Measurements from ENCODE around the gene ASB8. TPM values are rescaled to one million over a fixed set of nuclear protein-coding genes. Genes with fewer than 3 reads are reported as not detected.

ASB8 gene
- total and polyA plus RNA-seq, 9 of the 15 experiments (the other 6 are each of a cell fraction or from before 2014, with no cell fraction given) = 13.3 to 29.0 (median 19.6) TPM

DNA sequence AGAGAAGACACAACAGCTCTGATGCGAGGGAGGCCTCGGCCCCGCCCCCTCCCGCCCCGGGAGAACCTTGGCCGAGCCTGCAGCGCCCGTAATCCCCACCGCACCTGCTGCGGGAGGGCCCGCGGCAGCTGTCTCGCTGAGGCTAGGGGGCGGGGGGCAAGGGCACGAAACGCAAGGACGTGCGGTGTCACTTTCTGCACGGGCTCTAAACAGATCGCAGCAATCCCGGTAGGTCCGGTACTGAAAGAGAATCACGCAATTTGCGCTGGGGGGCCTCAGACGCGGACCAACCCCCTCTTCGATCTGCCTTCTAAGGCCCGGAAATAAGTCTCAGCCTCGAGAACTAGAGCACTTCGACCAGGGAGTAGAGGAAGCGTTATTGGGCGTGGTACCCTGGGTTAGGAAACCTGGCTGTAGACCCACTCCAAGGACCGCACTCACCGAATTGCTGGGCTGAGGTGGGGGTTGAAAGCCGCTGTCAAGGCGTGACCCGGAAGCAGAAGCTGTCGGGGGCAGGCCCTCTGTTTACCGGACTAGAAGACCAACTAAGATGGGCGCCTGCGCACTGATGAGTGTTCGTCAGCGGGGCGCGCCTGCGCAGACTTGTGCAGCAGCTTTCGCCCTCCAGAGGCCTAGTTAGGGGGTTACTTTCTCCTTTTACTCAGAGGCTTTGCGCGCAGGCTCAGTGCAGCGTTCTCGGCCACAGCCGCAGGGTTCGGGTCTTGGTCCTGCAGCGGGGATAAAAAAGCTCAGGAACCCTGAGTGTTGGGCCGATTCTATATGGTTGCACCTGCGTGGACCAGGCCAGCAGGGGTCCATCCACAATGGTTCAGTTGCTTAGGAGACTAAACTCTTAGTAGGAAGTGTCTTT is at the start of gene ASB8 (continued):
- TF ChIP-seq, protein P1, sequence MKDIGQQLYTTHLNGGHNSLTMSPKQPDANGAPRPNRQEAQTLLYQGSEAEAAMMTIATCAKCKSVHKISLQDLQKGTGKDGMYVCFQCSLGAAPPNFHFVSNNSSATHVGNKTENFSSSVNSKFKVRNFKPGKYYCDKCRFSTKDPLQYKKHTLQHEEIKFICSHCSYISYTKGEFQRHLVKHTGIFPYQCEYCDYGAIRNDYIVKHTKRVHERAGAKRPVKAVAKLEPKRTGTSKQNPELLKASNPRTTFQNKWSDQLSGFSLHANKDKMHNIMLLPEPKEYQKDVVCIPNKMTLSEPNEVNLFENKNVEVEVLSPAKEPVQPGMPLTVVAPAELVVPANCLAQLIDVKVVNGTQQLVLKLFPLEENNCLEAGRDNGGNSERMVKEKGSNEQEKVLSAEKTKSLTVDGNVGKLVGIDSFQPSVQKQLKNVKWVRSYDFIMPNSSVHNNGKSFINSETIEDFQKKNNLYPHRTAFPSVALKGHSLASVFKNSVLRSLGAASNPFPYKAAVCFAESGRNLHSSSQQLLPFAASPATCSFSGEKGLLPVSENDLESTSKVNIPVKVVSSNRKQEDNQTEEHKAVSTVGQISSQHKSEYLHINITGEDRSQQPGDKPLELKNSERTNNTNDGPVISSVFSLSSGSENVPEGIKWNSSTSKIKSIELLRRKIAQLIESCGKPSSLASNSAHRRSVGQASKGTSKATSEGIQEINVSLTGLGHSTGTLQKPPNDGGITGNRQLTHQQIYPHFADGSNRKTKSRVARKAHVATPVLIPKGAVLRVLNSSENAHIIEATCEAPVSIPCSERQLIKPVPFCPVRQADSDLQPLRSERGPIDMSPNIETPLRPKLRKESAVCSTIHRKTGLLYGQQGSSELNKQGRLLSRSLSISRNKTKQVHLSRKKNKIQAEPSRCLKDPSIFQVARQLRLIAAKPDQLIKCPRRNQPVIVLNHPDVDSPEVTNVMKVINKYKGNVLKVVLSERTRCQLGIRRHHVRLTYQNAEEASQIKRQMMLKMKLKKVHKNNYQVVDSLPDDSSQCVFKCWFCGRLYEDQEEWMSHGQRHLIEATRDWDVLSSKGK (CRISPR knock-in tag; IDR thresholded peaks at IDR 0.05) = no peak
- peak; percentile 73 for TF ChIP-seq MTA2 (IDR thresholded peaks at IDR 0.05; ENCODE audit: low read depth)
- TF ChIP-seq, protein P2, sequence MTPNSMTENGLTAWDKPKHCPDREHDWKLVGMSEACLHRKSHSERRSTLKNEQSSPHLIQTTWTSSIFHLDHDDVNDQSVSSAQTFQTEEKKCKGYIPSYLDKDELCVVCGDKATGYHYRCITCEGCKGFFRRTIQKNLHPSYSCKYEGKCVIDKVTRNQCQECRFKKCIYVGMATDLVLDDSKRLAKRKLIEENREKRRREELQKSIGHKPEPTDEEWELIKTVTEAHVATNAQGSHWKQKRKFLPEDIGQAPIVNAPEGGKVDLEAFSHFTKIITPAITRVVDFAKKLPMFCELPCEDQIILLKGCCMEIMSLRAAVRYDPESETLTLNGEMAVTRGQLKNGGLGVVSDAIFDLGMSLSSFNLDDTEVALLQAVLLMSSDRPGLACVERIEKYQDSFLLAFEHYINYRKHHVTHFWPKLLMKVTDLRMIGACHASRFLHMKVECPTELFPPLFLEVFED (CRISPR knock-in tag; conservative IDR thresholded peaks at IDR 0.05) = 0 out of 2 replicates have a peak, but pooled peaks have one; percentile 38
- no peak for TF ChIP-seq CCNT2 (IDR thresholded peaks at IDR 0.05; ENCODE audit: borderline replicate concordance, extremely low read depth, insufficient read length, low read depth, low read length)
- TF ChIP-seq MAFF (IDR thresholded peaks at IDR 0.05; ENCODE audit: low read length) = no peak
- TF ChIP-seq, protein P3, sequence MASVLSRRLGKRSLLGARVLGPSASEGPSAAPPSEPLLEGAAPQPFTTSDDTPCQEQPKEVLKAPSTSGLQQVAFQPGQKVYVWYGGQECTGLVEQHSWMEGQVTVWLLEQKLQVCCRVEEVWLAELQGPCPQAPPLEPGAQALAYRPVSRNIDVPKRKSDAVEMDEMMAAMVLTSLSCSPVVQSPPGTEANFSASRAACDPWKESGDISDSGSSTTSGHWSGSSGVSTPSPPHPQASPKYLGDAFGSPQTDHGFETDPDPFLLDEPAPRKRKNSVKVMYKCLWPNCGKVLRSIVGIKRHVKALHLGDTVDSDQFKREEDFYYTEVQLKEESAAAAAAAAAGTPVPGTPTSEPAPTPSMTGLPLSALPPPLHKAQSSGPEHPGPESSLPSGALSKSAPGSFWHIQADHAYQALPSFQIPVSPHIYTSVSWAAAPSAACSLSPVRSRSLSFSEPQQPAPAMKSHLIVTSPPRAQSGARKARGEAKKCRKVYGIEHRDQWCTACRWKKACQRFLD (CRISPR knock-in tag; IDR thresholded peaks at IDR 0.05) = no peak; the same call in 1 of the 2 replicates
- TF ChIP-seq NFXL1 (CRISPR knock-in tag; IDR thresholded peaks at IDR 0.05) = no peak
- TF ChIP-seq SMARCA4 (IDR thresholded peaks at IDR 0.05) = no peak
- TF ChIP-seq KAT8 (IDR thresholded peaks at IDR 0.05; ENCODE audit: low read depth) = no peak
- TF ChIP-seq, protein P4, sequence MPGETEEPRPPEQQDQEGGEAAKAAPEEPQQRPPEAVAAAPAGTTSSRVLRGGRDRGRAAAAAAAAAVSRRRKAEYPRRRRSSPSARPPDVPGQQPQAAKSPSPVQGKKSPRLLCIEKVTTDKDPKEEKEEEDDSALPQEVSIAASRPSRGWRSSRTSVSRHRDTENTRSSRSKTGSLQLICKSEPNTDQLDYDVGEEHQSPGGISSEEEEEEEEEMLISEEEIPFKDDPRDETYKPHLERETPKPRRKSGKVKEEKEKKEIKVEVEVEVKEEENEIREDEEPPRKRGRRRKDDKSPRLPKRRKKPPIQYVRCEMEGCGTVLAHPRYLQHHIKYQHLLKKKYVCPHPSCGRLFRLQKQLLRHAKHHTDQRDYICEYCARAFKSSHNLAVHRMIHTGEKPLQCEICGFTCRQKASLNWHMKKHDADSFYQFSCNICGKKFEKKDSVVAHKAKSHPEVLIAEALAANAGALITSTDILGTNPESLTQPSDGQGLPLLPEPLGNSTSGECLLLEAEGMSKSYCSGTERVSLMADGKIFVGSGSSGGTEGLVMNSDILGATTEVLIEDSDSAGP (CRISPR knock-in tag; IDR thresholded peaks at IDR 0.05) = no peak
- TF ChIP-seq, protein P5, sequence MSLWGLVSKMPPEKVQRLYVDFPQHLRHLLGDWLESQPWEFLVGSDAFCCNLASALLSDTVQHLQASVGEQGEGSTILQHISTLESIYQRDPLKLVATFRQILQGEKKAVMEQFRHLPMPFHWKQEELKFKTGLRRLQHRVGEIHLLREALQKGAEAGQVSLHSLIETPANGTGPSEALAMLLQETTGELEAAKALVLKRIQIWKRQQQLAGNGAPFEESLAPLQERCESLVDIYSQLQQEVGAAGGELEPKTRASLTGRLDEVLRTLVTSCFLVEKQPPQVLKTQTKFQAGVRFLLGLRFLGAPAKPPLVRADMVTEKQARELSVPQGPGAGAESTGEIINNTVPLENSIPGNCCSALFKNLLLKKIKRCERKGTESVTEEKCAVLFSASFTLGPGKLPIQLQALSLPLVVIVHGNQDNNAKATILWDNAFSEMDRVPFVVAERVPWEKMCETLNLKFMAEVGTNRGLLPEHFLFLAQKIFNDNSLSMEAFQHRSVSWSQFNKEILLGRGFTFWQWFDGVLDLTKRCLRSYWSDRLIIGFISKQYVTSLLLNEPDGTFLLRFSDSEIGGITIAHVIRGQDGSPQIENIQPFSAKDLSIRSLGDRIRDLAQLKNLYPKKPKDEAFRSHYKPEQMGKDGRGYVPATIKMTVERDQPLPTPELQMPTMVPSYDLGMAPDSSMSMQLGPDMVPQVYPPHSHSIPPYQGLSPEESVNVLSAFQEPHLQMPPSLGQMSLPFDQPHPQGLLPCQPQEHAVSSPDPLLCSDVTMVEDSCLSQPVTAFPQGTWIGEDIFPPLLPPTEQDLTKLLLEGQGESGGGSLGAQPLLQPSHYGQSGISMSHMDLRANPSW (CRISPR knock-in tag; IDR thresholded peaks at IDR 0.05) = no peak
- no peak for TF ChIP-seq MAFK (IDR thresholded peaks at IDR 0.05; ENCODE audit: low read length)
- TF ChIP-seq MXI1 (IDR thresholded peaks at IDR 0.05; ENCODE audit: low read depth, low read length) = no peak
- no peak for TF ChIP-seq TGIF2 (CRISPR knock-in tag; IDR thresholded peaks at IDR 0.05)
- TF ChIP-seq HDAC1 (IDR thresholded peaks at IDR 0.05) = peak in 1 of 2 experiments; percentile 91; a peak in 2 of 4 replicates
- TF ChIP-seq SMARCC2 (IDR thresholded peaks at IDR 0.05; ENCODE audit: low read depth) = no peak
- TF ChIP-seq ZNF444 (CRISPR knock-in tag; IDR thresholded peaks at IDR 0.05) = no peak
